Bronchial epithelial cell (primary cell): ENCODE measurements around the gene B3GALT6. TPM values are rescaled to one million over a fixed set of nuclear protein-coding genes. Genes with fewer than 3 reads are reported as not detected.

Experiments used
- DNase-seq: peaks from one replicate; pipeline ENCODE4 v3.0.0-alpha.2; 2010; ENCODE audit warnings: low read depth
- FAIRE-seq: peaks from 2 replicates; lab custom pipeline; 2011; peaks lifted over from hg19 to GRCh38; lab: Jason Lieb, UNC
- H3K27me3 ChIP-seq: 2 replicates; pipeline ENCODE4 v1.5.1; 2011; ENCODE audit warnings: low read length; ENCODE audit not compliant: control insufficient read depth, insufficient read depth
- H3K36me3 ChIP-seq: 2 replicates; pipeline ENCODE4 v1.5.1; 2011; ENCODE audit warnings: low read length; ENCODE audit not compliant: control insufficient read depth, insufficient read depth
- H3K4me3 ChIP-seq: 2 replicates; pipeline ENCODE4 v1.5.1; 2011; ENCODE audit warnings: mild to moderate bottlenecking, low read depth, low read length, control low read depth
- total RNA-seq: library from RNA; depleted of rRNA; stranded (reverse); fragments of >200 nt; gene quantifications from 2 replicates; pipeline ENCODE4 v1.2.1, GENCODE V29; 2014
- TF ChIP-seq, protein P1 (sequence below): IDR thresholded peaks from 2 replicates; pipeline ENCODE4 v1.5.1; 2011; ENCODE audit warnings: mild to moderate bottlenecking, moderate library complexity, low read length, control low read depth, inconsistent platforms; ENCODE audit not compliant: insufficient read depth, severe bottlenecking

The B3GALT6 gene
- total RNA-seq, 1 donor from 2014 or later = 24.5 TPM

GRCh38 chr1:1226566-1227362, 5.3 kb upstream of the B3GALT6 start:
- no peak for FAIRE-seq
- H3K4me3 ChIP-seq = no peak overlapping the region
- peaks cover 44% of the 10 kb centered on the region for H3K36me3 ChIP-seq
- no peak for DNase-seq
- H3K27me3 ChIP-seq = no peaks in the 10 kb centered on the region
- TF ChIP-seq, protein P1, sequence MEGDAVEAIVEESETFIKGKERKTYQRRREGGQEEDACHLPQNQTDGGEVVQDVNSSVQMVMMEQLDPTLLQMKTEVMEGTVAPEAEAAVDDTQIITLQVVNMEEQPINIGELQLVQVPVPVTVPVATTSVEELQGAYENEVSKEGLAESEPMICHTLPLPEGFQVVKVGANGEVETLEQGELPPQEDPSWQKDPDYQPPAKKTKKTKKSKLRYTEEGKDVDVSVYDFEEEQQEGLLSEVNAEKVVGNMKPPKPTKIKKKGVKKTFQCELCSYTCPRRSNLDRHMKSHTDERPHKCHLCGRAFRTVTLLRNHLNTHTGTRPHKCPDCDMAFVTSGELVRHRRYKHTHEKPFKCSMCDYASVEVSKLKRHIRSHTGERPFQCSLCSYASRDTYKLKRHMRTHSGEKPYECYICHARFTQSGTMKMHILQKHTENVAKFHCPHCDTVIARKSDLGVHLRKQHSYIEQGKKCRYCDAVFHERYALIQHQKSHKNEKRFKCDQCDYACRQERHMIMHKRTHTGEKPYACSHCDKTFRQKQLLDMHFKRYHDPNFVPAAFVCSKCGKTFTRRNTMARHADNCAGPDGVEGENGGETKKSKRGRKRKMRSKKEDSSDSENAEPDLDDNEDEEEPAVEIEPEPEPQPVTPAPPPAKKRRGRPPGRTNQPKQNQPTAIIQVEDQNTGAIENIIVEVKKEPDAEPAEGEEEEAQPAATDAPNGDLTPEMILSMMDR = no peak

DNA sequence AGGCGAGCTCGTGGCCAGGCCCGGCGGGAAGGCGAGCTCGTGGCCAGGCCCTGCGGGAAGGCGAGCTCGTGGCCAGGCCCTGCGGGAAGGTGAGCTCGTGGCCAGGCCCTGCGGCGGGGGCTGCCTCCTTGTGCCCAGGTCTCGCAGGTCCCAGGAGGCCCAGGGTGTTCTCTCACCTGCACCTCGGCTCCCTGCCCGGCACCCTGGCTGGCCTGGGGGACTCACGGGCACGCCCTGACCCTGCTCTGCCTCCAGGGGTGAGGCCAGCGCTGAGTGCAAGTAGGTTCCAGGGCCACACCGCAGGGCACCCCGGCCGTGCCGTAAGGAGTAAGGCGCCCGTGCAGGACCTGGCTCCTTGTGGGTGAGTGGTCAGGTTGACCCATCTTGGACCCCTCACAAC, 4.7 kb upstream of the B3GALT6 start:
- Histone ChIP-seq H3K36me3 (peaks cover 40% of the 10 kb centered on the region), H3K4me3 (no peak overlapping the region), H3K27me3 (no peaks in the 10 kb centered on the region)
- TF ChIP-seq, protein P1 = no peak
- FAIRE-seq (no peak), DNase-seq (no peak)

DNA sequence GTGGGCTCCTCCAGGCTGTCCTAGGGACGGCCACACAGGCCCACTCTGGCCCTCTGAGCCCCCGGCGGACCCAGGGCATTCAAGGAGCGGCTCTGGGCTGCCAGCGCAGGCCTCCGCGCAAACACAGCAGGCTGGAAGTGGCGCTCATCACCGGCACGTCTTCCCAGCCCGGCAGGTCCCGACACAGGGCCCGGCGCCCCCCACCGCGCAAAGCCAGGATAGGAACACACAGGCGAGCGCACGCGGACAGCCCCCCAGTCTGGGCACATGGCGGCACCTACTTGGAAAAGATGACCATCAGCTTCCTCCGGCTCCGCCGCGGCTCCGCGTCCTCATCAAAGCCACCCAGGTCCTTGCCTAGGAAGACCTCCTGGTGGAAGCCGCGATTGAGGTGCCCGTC, 3.9 kb upstream of the B3GALT6 start:
- TF ChIP-seq, protein P1 = no peak
- Histone ChIP-seq H3K36me3 (peaks cover 32% of the 10 kb centered on the region), H3K27me3 (no peaks in the 10 kb centered on the region), H3K4me3 (no peak overlapping the region)
- DNase-seq (no peak), FAIRE-seq (no peak)

GRCh38 chr1:1228596-1229321, 3.3 kb upstream of the B3GALT6 start:
- no peak overlapping the region for H3K4me3 ChIP-seq
- FAIRE-seq = peak; percentile 55
- H3K27me3 ChIP-seq = no peaks in the 10 kb centered on the region
- TF ChIP-seq, protein P1 = no peak
- DNase-seq = no peak
- peaks cover 29% of the 10 kb centered on the region for H3K36me3 ChIP-seq

DNA sequence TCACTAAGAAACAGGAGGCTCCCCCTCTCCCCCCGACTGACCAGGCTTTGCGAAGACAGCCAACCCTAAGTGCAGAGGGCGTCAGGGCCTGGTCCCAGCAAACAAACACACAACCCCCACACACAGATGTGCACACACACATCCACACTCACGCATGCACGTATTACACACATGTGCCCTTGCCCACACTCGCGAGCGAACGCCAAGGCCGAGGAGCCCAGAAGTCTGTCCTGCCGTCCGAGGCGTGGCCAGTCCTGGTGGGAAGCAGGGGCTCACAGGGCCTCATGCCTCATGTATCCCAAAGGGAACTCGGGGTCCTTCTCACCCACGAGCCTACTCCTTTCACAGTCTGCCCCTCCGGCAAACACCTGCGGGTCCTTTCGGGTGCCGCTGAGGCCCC, 2.3 kb upstream of the B3GALT6 start:
- TF ChIP-seq, protein P1 = no peak
- FAIRE-seq (no peak), DNase-seq (no peak)
- no peaks in the 10 kb centered on the region for H3K27me3 ChIP-seq
- H3K36me3 ChIP-seq = peaks cover 28% of the 10 kb centered on the region
- H3K4me3 ChIP-seq = no peak overlapping the region
